Fibroblast of pulmonary artery (primary cell): Measurements from ENCODE around the gene WNT7B.

Source experiments
- DNase-seq: peaks from one replicate; pipeline ENCODE4 v3.0.0-alpha.2; 2010; ENCODE audit warnings: low read depth
- H3K4me3 ChIP-seq: replicated peaks from 2 replicates; pipeline ENCODE4 v1.5.1; 2011; ENCODE audit warnings: low read depth, mild to moderate bottlenecking, control low read depth, low read length, moderate library complexity
- TF ChIP-seq, protein P1 (sequence below): IDR thresholded peaks from 2 replicates; pipeline ENCODE4 v1.5.1; 2011; ENCODE audit warnings: mild to moderate bottlenecking, control low read depth, low read length, inconsistent platforms; ENCODE audit errors: missing control alignments

WNT7B gene

DNA sequence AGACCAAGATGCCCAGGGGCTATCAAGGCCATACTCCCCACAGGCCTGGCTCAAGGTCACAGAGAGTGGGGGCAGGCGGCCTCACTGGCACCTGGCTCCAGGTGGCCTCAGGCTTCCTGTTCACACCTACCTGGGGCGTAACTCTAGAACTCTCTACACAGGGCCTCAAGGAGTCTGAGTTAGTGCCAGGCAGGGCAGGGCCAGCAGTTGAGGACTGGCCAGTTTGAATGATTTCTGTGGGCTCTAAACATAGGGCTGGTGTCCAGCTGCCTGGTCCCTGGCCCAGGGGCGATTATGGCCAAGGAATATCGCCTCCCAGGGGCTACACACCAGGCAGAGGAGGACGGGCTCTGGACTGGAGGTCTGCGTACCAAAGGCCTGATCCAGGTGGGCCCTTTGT lies 79.2 kb downstream of the WNT7B start:
- DNase-seq, result no peak

DNA sequence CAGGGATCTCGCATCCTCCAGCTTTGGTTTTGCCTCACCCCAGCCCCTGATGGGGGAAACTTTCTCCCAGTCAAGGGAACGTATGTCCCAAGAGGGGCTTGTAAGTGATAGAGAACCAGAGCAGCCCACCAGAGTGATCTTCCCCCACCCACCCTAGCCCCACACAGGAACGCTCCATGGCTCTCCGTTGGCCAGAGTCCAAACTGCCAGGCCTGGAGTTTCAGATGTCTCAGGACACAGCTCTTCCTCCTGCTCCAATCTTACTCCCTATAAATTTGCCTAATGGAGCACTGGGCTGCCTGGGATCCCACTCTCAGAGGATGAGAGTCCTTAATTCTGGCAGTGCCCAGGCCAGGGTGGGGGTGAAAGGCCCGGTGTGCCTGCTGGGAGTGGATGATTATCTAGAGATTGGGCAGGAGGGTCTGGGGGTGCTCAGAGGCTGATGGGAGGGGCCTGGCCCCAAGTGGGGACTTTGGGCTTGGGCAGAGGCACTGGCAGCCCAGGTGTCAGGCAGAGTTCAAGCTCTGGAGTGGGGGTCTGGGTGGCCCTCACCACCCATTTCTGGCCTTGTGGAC lies 79.9 kb downstream of the WNT7B start:
- no peak overlapping the region for H3K4me3 ChIP-seq
- DNase-seq, result no peak
- TF ChIP-seq, protein P1, sequence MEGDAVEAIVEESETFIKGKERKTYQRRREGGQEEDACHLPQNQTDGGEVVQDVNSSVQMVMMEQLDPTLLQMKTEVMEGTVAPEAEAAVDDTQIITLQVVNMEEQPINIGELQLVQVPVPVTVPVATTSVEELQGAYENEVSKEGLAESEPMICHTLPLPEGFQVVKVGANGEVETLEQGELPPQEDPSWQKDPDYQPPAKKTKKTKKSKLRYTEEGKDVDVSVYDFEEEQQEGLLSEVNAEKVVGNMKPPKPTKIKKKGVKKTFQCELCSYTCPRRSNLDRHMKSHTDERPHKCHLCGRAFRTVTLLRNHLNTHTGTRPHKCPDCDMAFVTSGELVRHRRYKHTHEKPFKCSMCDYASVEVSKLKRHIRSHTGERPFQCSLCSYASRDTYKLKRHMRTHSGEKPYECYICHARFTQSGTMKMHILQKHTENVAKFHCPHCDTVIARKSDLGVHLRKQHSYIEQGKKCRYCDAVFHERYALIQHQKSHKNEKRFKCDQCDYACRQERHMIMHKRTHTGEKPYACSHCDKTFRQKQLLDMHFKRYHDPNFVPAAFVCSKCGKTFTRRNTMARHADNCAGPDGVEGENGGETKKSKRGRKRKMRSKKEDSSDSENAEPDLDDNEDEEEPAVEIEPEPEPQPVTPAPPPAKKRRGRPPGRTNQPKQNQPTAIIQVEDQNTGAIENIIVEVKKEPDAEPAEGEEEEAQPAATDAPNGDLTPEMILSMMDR, result no peak

More for the DNA sequence above, 79.2 kb downstream of the WNT7B start:
- no peak overlapping the region for H3K4me3 ChIP-seq
- TF ChIP-seq, protein P1, result no peak

DNA sequence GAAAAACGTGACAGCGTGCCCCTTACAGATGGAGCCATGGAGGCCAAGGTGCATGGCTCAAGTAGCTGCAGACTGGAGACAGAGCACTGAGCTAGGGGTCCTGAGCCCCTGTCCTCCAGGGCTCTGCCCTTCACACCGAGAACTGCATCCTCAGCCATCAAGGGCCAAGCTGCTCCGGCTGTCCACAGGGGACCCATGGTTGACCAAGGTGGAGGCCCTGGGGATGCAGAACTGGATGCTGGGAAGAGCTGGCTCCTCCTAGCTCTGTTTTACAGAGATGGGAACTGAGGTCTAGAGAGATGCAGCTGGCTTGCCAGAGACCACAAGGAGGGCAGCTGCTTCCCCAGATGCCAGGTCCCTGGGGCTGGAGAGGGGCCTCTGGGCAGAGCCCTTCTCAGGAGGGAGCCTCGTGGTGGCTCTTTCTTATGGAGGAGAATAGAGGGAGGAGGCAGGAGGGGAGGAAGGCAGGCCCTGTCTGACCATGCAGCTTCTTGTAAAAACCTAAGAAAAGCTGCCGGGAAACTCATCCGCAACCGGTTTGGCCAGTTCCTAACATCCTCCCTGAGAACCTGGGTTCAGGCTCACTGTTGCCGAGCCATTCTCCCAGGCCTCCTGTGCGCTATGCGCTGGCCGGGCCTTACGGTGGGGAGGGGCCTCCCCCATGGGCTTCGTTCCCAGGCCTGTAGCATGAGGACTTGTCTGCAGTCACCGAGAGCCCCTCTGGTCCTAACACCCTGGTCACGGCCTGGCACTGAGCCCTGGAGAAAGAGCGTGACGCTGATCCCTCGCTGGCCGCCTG lies 80.6 kb downstream of the WNT7B start:
- no peak for DNase-seq
- no peak overlapping the region for H3K4me3 ChIP-seq
- TF ChIP-seq, protein P1, result no peak

DNA sequence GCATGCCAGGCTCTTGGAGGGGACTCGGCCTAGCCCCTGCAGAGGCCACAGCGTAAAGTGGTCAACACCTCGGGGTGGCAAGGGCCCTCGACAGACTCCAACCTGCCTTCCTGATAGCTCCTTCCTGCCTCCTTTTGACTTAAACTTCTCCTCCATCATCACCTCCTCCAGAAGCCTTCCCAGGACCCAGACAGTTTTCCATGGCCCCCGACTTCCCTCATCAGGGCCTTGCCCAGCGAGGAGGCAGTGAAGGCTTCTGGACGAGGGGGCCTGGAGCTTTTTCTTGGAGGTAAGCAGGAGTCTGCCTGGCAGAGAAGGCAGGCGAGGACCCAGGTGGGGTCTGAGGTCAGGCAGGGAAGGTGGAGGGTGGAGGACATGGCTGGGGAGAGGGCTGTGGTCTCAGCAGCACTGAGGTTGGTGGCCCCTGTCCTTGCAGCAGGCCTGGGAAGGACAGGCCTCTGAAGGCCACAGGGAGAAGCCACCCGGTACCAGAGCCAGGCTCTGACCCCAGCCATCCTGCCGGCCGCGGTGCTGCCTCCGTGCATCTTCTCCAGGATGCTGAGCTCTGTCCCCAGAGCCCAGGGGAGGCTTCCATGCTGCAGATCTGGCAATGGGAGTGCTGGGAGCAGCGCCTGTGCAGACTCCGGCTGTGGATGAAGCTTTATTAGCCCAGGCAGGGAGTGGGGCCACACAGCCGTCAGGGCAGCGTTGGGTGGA lies 81.4 kb downstream of the WNT7B start:
- no peak for DNase-seq
- TF ChIP-seq, protein P1, result no peak
- H3K4me3 ChIP-seq, result no peak overlapping the region

DNA sequence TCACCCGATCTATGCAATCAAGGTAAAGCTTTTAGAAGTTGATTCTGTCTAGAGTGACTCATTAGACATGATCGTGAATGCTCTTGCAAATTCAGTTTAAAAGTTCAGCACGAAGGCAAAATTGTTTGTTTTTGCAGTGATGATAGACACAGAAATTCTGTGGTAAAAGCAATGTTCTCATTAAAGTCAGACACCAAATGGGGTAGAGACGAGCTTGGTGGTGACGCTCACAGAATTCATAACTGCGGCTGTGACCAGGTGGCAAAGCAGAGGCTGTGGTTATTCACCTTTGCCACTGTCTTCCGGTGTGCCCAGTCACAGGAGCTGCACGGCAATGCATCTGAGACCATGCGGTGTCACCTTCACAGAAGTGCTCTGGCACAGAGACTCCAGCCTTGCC lies 83.4 kb downstream of the WNT7B start:
- no peak for DNase-seq
- TF ChIP-seq, protein P1, result no peak
- H3K4me3 ChIP-seq, result no peak overlapping the region

DNA sequence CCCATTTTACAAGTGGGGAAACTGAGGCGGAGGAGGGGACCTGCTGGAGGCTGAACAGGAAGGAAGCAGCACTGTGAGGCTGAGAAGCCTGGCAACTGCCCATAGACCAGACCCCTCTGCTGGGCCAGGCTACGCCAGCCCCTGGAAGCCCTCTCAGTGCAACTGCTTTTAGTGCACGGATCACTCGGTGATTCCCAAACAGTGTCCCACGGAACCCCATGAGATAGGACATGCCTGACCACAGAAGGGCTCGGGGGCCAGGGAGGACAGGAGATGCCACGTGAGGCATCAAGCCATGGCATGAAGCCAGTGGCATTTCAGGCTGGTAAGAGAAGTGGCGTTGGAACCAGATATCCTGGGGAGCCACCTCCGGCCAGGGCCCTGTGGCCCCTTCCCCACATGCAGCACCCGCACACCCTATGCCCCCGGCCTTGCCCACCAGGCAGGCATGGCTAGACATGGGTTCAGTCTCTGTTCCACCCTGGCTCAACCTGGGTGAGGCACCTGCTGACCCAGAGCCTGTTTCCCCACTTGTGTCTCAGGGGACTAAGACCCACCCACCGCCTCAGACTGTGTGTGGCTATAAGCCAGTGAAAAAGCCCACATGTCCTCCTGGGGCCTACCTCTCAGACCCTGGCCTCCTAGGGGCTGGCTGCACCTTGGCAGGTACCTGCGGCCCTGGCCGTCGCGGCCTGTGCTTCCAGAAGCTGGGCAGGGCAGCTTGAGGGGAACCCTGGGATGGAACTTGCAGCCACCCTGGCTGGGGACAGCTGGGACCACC lies 84.1 kb downstream of the WNT7B start:
- TF ChIP-seq, protein P1, result no peak
- no peak overlapping the region for H3K4me3 ChIP-seq
- DNase-seq, result no peak
